NB4 (cell line): ENCODE results near the gene LYAR.

Experiments used
- CTCF ChIP-seq: IDR thresholded peaks from one replicate; pipeline ENCODE4 v1.5.1; 2012; ENCODE audit warnings: low read depth, low read length
- MYC ChIP-seq: IDR thresholded peaks from 2 replicates; pipeline ENCODE4 v1.6.1; 2011; ENCODE audit warnings: low read depth, low read length

GRCh38 chr4:4247696-4248028 lies 42.3 kb downstream of the LYAR start:
- TF ChIP-seq CTCF, result no peak
- no peak for TF ChIP-seq MYC
